Adrenal gland (tissue), 12 donors: ENCODE measurements around the gene VAC14. TPM values are rescaled to one million over a fixed set of nuclear protein-coding genes. Genes with fewer than 3 reads are reported as not detected.

ENCODE experiments used
- DNase-seq, 7 donors: peaks; one replicate each; pipeline ENCODE4 v3.0.0-alpha.2; 2019 to 2020
- H3K27ac ChIP-seq, 5 donors: fragments of 200-600 bp; sonication (generic) in 4 of 5; 1 replicate in 3 of 5; 2 replicates in 2 of 5; pipeline versions ENCODE4 v1.5.1 to v1.8.0; 2016 to 2020; ENCODE audit warnings: mild to moderate bottlenecking in 1 of 5
- H3K27me3 ChIP-seq: fragments of 200-600 bp; 2 replicates; pipeline ENCODE4 v1.8.0; 2021
- H3K36me3 ChIP-seq, 2 donors: fragments of 200-600 bp; replicated peaks in 1 of 2; 1 replicate in 1 of 2; 2 replicates in 1 of 2; pipeline versions ENCODE4 v1.5.1 to v1.8.0; 2018 to 2022
- H3K4me1 ChIP-seq, 2 donors: fragments of 200-600 bp; replicated peaks in 1 of 2; 1 replicate in 1 of 2; 2 replicates in 1 of 2; pipeline versions ENCODE4 v1.5.1 to v1.8.0; 2018 to 2021
- H3K4me3 ChIP-seq, 4 donors: fragments of 200-600 bp; sonication (generic) in 3 of 4; one replicate each; pipeline ENCODE4 v1.5.1; 2016 to 2018
- H3K9me3 ChIP-seq, 3 donors: fragments of 200-600 bp; sonication (generic) in 1 of 3; replicated peaks in 1 of 3; 1 replicate in 2 of 3; 2 replicates in 1 of 3; pipeline versions ENCODE4 v1.5.1 to v1.8.0; 2016 to 2021
- POLR2A ChIP-seq, 2 donors: fragments of 450-650 bp; IDR thresholded peaks; one replicate each; pipeline ENCODE4 v1.6.1; 2017; ENCODE audit warnings: antibody characterized with exemption in 2 of 2, mild to moderate bottlenecking in 2 of 2, moderate library complexity in 1 of 2
- WGBS, 4 donors: extraction: QIAGEN DNeasy Blood & Tissue Kit in 2 of 4; methylation state at CpG; one replicate each; pipeline versions ENCODE4 v1.1.5 to v1.1.7; 2013 to 2017; 5-methylcytosine and 5-hydroxymethylcytosine counted together
- intact Hi-C, 2 donors: fragments of 100-400 bp; cut with DNase I; formaldehyde crosslinking; loops; one replicate each; pipeline versions ENCODE4 v1.14.1 to v1.15.0; 2022 to 2023
- polyA plus RNA-seq, 3 donors: library from polyadenylated mRNA; stranded (reverse); fragments of 200-250 nt in 2 of 3; fragments of 350-450 nt in 1 of 3; fragmentation: Illumina TruSeq in 1 of 3; extraction: RNeasy Lipid Tissue Mini Kit (QIAGEN cat#74804) in 1 of 3; gene quantifications; one replicate each; pipeline ENCODE4 v1.2.3, GENCODE V29; 2013 to 2014
- total RNA-seq, 9 donors: library from RNA; depleted of rRNA in 4 of 9; stranded (reverse); fragments of >200 nt in 4 of 9; fragments of 120-200 nt in 1 of 9; fragmentation: NEBNext Ultra II Directional in 1 of 9; extraction: Animal tissue kit (Norgen Biotek cat#: 25700) in 1 of 9; gene quantifications; one replicate each; pipeline versions ENCODE4 v1.1.0 to v1.2.4, GENCODE V29; 2013 to 2023
- TF ChIP-seq, protein P1 (sequence below), 6 experiments: fragments of 450-650 bp in 4 of 6; fragments of 200-600 bp in 2 of 6; sonication (generic) in 1 of 6; IDR thresholded peaks; 1 replicate in 5 of 6; 2 replicates in 1 of 6; pipeline versions ENCODE4 v1.5.1 to v1.8.0; 2016 to 2021; ENCODE audit warnings: antibody characterized with exemption in 6 of 6, mild to moderate bottlenecking in 2 of 6, moderate library complexity in 1 of 6
- donor health status: healthy with polysubstance abuse.
- donor health status: Bipolar disorder and iron deficiency.
- donor health status: DM: yes; HTN: yes; CAD: no.
- donor health status: DM: no; HTN: no; CAD: no.
- donor health status: DM: no; HTN: no; CAD: no.
- donor health status: DM: yes; HTN: yes; CAD: no.

Gene VAC14
- total and polyA plus RNA-seq, 12 donors: 24.6 to 74.8 (median 50.1) TPM

DNA sequence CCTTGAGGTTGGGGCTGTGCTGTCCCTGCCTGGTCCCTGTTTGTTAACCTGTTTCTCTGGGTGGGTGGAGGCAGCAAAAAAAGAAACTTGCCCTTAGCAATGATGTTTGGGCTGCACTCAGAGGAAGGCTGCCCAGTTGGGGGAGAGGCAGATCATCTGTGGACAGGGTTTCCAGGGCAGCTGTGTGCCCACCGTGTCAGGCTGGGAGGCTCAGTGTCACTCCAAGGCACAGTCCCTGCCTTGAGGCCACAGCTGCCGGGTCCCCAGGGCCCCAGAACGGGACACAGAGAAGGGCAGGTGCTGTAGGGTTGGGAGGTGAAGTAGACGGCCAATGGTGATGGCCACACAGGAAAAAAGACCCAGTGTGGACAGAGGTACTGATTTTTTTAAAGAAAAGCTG lies 150.7 kb downstream of the VAC14 start:
- no peak for DNase-seq

DNA sequence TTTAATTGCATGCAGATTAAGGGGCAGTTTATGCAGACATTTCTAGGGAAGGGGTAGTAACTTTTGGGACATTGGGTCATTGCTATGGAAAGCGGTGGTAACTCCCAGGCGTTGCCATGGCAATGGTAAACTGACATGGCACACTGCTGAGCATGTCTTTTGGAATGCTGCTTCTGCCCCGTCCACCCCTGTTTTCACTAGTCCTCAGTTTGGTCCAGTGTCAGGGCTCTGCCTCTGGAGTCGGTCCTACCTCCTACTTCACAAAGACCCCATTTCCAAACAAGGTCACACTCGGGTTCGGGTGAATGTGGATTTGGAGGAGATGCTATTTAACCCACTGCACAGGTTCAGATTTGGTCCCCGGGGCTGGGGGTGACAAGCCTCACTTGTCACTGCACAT lies 151.7 kb downstream of the VAC14 start:
- no peak for TF ChIP-seq POLR2A (IDR thresholded peaks at IDR 0.05)
- TF ChIP-seq, protein P1, sequence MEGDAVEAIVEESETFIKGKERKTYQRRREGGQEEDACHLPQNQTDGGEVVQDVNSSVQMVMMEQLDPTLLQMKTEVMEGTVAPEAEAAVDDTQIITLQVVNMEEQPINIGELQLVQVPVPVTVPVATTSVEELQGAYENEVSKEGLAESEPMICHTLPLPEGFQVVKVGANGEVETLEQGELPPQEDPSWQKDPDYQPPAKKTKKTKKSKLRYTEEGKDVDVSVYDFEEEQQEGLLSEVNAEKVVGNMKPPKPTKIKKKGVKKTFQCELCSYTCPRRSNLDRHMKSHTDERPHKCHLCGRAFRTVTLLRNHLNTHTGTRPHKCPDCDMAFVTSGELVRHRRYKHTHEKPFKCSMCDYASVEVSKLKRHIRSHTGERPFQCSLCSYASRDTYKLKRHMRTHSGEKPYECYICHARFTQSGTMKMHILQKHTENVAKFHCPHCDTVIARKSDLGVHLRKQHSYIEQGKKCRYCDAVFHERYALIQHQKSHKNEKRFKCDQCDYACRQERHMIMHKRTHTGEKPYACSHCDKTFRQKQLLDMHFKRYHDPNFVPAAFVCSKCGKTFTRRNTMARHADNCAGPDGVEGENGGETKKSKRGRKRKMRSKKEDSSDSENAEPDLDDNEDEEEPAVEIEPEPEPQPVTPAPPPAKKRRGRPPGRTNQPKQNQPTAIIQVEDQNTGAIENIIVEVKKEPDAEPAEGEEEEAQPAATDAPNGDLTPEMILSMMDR (IDR thresholded peaks at IDR 0.05): no peak
- intact Hi-C loops: loop anchor here in 1 of 2 donors (10.0 kb wide), 1 partner anchor 284 kb away; no protein-coding TSS in a partner anchor
- H3K36me3 ChIP-seq: no peaks in the 10 kb centered on the region
- no peak overlapping the region for H3K27ac ChIP-seq
- H3K4me1 ChIP-seq: peaks cover 0 to 22% of the 10 kb centered on the region in 2 donors
- H3K9me3 ChIP-seq: no peaks in the 10 kb centered on the region
- no peak overlapping the region for H3K4me3 ChIP-seq
- H3K27me3 ChIP-seq: no peaks in the 10 kb centered on the region
- DNase-seq: no peak
- WGBS, 4 donors: 85 to 93% (median 90%) methylated on average over 7 of the region's 7 CpGs

More for the DNA sequence above, 150.7 kb downstream of the VAC14 start:
- Histone ChIP-seq H3K4me3 (no peak overlapping the region), H3K9me3 (no peaks in the 10 kb centered on the region), H3K4me1 (peaks cover 0 to 22% of the 10 kb centered on the region in 2 donors), H3K27ac (no peak overlapping the region), H3K36me3 (no peaks in the 10 kb centered on the region), H3K27me3 (no peaks in the 10 kb centered on the region)
- WGBS, 4 donors: 77 to 86% (median 78%) methylated on average over 4 of the region's 4 CpGs
- no peak for TF ChIP-seq POLR2A (IDR thresholded peaks at IDR 0.05)
- TF ChIP-seq, protein P1 (IDR thresholded peaks at IDR 0.05): no peak
- intact Hi-C loops: loop anchor here (5.0 to 10.0 kb wide), 3 partner anchors 115 to 283 kb away; no protein-coding TSS in a partner anchor

DNA sequence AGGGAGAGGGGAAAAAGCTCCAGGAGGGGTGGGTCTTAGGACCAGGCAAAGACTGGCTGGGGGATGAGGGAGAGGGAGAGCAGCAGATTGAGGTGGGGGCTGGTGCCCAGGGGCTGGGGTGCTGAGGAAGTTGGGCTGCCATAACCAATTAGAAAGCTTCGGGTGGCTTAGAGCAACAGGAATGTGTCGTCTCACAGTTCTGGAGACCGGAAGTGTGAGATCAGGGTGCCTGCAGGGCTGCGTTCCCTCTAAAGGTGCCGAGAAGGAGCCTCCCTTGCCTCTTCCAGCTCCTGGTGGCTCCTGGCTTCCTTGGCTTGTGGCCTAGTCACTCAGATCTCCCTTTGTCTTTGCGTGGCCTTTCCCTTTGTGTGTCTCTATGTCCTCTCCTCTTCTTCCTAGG lies 152.4 kb downstream of the VAC14 start:
- Histone ChIP-seq H3K27me3 (no peaks in the 10 kb centered on the region), H3K4me1 (peaks cover 0 to 15% of the 10 kb centered on the region in 2 donors), H3K27ac (no peak overlapping the region), H3K9me3 (no peaks in the 10 kb centered on the region), H3K36me3 (no peaks in the 10 kb centered on the region), H3K4me3 (no peak overlapping the region)
- DNase-seq: no peak
- intact Hi-C loops: loop anchor here in 1 of 2 donors (10.0 kb wide), 1 partner anchor 284 kb away; no protein-coding TSS in a partner anchor
- TF ChIP-seq, protein P1 (IDR thresholded peaks at IDR 0.05): no peak
- TF ChIP-seq POLR2A (IDR thresholded peaks at IDR 0.05): no peak
- WGBS, 4 donors: 87 to 94% (median 90%) methylated on average over 6 of the region's 6 CpGs

DNA sequence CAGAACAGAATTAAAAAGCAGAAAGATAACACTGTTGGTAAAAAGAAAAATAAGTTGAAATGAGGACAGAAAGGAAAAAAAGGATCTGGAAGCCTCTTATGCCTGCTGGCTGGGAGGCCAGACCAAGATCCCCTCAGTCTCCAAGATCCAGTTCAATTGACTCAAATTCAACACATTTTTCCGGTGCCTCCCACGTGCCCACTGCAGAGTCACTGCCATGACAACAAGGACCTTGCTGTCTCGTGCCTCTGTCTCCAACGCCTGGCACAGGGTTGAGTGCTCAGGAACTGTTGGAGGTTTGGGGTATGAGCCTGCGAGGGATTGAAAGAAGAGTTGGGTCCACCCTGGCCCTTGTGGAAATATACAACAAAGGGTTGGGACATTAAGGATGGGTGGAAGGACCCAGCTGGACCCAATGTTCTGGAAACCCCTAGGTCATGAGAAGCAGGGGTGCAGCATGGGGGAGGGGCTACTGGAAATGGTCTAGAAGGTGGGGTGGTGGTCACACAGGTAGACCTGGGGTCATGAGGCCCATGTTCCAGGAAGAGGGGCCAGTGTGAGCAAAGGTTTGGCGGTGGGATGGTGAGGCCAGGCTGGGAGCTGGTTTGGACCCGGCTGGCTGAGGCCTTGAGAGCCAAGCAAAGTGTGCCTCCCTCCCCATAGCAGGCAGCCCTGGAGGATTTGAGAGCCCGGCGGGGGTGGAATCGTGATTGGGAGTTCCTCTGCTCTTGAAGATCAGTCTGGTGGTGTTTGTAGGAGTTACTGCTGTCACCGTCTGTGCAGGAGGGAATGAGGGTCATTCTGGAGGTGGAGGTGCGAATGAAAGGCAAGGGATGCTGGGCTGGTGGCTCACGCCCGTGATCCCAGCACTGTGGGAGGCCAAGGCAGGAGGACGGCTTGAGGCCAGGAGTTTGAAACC lies 153.3 kb downstream of the VAC14 start:
- H3K9me3 ChIP-seq: no peaks in the 10 kb centered on the region
- WGBS, 4 donors: 80 to 88% (median 84%) methylated on average over 15 of the region's 15 CpGs
- TF ChIP-seq, protein P1 (IDR thresholded peaks at IDR 0.05): no peak
- no peak for TF ChIP-seq POLR2A (IDR thresholded peaks at IDR 0.05)
- H3K4me1 ChIP-seq: peaks cover 0 to 15% of the 10 kb centered on the region in 2 donors
- DNase-seq: no peak
- H3K4me3 ChIP-seq: no peak overlapping the region
- no peaks in the 10 kb centered on the region for H3K27me3 ChIP-seq
- H3K36me3 ChIP-seq: no peaks in the 10 kb centered on the region
- peak overlapping the region in 2 of 5 donors; percentile 80 to 83 for H3K27ac ChIP-seq
- intact Hi-C loops: loop anchor here in 1 of 2 donors (10.0 kb wide), 1 partner anchor 283 kb away; no protein-coding TSS in a partner anchor
